HS-27A (cell line): ENCODE results near the gene PEMT.

Experiments used
- DNase-seq: peaks from one replicate; pipeline ENCODE4 v3.0.0-alpha.2; 2012; ENCODE audit warnings: low read depth, missing footprints

PEMT gene

GRCh38 chr17:17605083-17605728, 13.7 kb upstream of the PEMT start:
- DNase-seq, result no peak

- DNase-seq, result no peak
Observed at GRCh38 chr17:17603895-17604225, 12.4 kb upstream of the PEMT start.

GRCh38 chr17:17603178-17603894, 11.8 kb upstream of the PEMT start:
- no peak for DNase-seq

- no peak for DNase-seq
Observed at GRCh38 chr17:17599965-17600364, 8.5 kb upstream of the PEMT start.

GRCh38 chr17:17598003-17598402, 6.5 kb upstream of the PEMT start:
- no peak for DNase-seq

GRCh38 chr17:17595755-17596154, 4.2 kb upstream of the PEMT start:
- no peak for DNase-seq

- no peak for DNase-seq
Observed at GRCh38 chr17:17593222-17593620, 1.7 kb upstream of the PEMT start.

- no peak for DNase-seq
Observed at GRCh38 chr17:17590883-17591354, 589 bp downstream of the PEMT start.

GRCh38 chr17:17590141-17590751, 1.3 kb downstream of the PEMT start:
- no peak for DNase-seq

- DNase-seq, result no peak
Observed at GRCh38 chr17:17587614-17588337, 3.7 kb downstream of the PEMT start.

GRCh38 chr17:17582372-17582771, 9.1 kb downstream of the PEMT start:
- no peak for DNase-seq

GRCh38 chr17:17581509-17581908, 10.0 kb downstream of the PEMT start:
- no peak for DNase-seq

- DNase-seq, result no peak
Observed at GRCh38 chr17:17580662-17581470, 10.6 kb downstream of the PEMT start.

GRCh38 chr17:17579691-17580090, 11.8 kb downstream of the PEMT start:
- no peak for DNase-seq

GRCh38 chr17:17577373-17577772, 14.1 kb downstream of the PEMT start:
- no peak for DNase-seq

GRCh38 chr17:17576772-17577234, 14.7 kb downstream of the PEMT start:
- DNase-seq, result no peak

GRCh38 chr17:17575360-17576251, 15.9 kb downstream of the PEMT start:
- no peak for DNase-seq

- DNase-seq, result no peak
Observed at GRCh38 chr17:17573912-17574311, 17.6 kb downstream of the PEMT start.

- no peak for DNase-seq
Observed at GRCh38 chr17:17572010-17572785, 19.3 kb downstream of the PEMT start.
